HepG2 (cell line): Measurements from ENCODE around the gene KLHL21. TPM values are rescaled to one million over a fixed set of nuclear protein-coding genes. Genes with fewer than 3 reads are reported as not detected.

Source experiments
- ATRX ChIP-seq: sonication (generic); formaldehyde crosslinking; IDR thresholded peaks from 2 replicates; pipeline ENCODE4 v1.4.0; 2020; ENCODE audit warnings: missing genetic modification reagents, borderline replicate concordance
- CCDC6 ChIP-seq: sonication (generic); formaldehyde crosslinking; IDR thresholded peaks from 2 replicates; pipeline ENCODE4 v1.8.1; 2022; ENCODE audit warnings: mild to moderate bottlenecking, missing genetic modification reagents, moderate library complexity
- ETV6 ChIP-seq: sonication (generic); formaldehyde crosslinking; conservative IDR thresholded peaks from 2 replicates; pipeline ENCODE4 v1.4.0; 2020; ENCODE audit warnings: missing genetic modification reagents
- FOXA1 ChIP-seq, 2 experiments: fragments of 450-650 bp in 1 of 2; sonication (generic) in 1 of 2; formaldehyde crosslinking in 1 of 2; IDR thresholded peaks; 2 replicates each; pipeline versions ENCODE4 v1.4.0 to v1.6.1; 2016 to 2020; ENCODE audit warnings: missing genetic modification reagents in 1 of 2
- HMGXB4 ChIP-seq, 2 experiments: sonication (generic) in 1 of 2; formaldehyde crosslinking in 1 of 2; IDR thresholded peaks; 2 replicates each; pipeline versions ENCODE4 v1.4.0 to v1.6.1; 2018 to 2020; ENCODE audit warnings: missing genetic modification reagents in 2 of 2, borderline replicate concordance in 1 of 2, low read depth in 1 of 2, mild to moderate bottlenecking in 1 of 2, missing biosample characterization in 1 of 2
- KLF16 ChIP-seq, 2 experiments: sonication (generic) in 1 of 2; formaldehyde crosslinking in 1 of 2; IDR thresholded peaks; 2 replicates each; pipeline versions ENCODE4 v1.6.1 to v1.8.0; 2016 to 2023; ENCODE audit warnings: missing genetic modification reagents in 2 of 2, missing compliant biosample characterization in 1 of 2
- MAX ChIP-seq: IDR thresholded peaks from 2 replicates; pipeline ENCODE4 v1.6.1; 2012; ENCODE audit warnings: inconsistent platforms
- PAF1 ChIP-seq: IDR thresholded peaks from 2 replicates; pipeline ENCODE4 v1.6.1; 2016; ENCODE audit warnings: missing genetic modification reagents, missing compliant biosample characterization
- POLR2A ChIP-seq, 2 experiments: IDR thresholded peaks; 2 replicates each; pipeline ENCODE4 v1.6.1; 2011; ENCODE audit warnings: low read depth in 2 of 2, low read length in 2 of 2, mild to moderate bottlenecking in 1 of 2, moderate library complexity in 1 of 2; ENCODE audit not compliant: insufficient read depth in 1 of 2
- STAT5B ChIP-seq: sonication (generic); formaldehyde crosslinking; IDR thresholded peaks from 2 replicates; pipeline ENCODE4 v1.4.0; 2020; ENCODE audit warnings: missing genetic modification reagents
- WIZ ChIP-seq: sonication (generic); formaldehyde crosslinking; IDR thresholded peaks from 2 replicates; pipeline ENCODE4 v1.5.1; 2020; ENCODE audit warnings: mild to moderate bottlenecking, missing genetic modification reagents
- YY1 ChIP-seq: IDR thresholded peaks from 2 replicates; pipeline ENCODE4 v1.6.1; 2011; ENCODE audit warnings: low read length, low read depth, moderate library complexity, mild to moderate bottlenecking; ENCODE audit not compliant: insufficient read depth, insufficient replicate concordance
- ZC3H13 ChIP-seq: sonication (generic); formaldehyde crosslinking; IDR thresholded peaks from 2 replicates; pipeline ENCODE4 v1.8.1; 2023; ENCODE audit warnings: mild to moderate bottlenecking, missing genetic modification reagents, moderate library complexity
- ZNF18 ChIP-seq: sonication (generic); formaldehyde crosslinking; IDR thresholded peaks from 2 replicates; pipeline ENCODE4 v1.8.0; 2022; ENCODE audit warnings: mild to moderate bottlenecking, missing genetic modification reagents; ENCODE audit not compliant: insufficient replicate concordance
- ZNF343 ChIP-seq: sonication (generic); formaldehyde crosslinking; IDR thresholded peaks from 2 replicates; pipeline ENCODE4 v1.4.0; 2020; ENCODE audit warnings: mild to moderate bottlenecking, missing genetic modification reagents
- ZNF552 ChIP-seq: sonication (generic); formaldehyde crosslinking; IDR thresholded peaks from 2 replicates; pipeline ENCODE4 v1.9.0; 2022; ENCODE audit warnings: missing genetic modification reagents, mild to moderate bottlenecking, borderline replicate concordance
- ZNF574 ChIP-seq: sonication (generic); formaldehyde crosslinking; IDR thresholded peaks from 2 replicates; pipeline ENCODE4 v1.4.0; 2020; ENCODE audit warnings: missing genetic modification reagents
- ZNF652 ChIP-seq: IDR thresholded peaks from 2 replicates; pipeline ENCODE4 v1.6.1; 2016; ENCODE audit warnings: low read depth, borderline replicate concordance
- ZNF7 ChIP-seq: IDR thresholded peaks from 2 replicates; pipeline ENCODE4 v1.6.1; 2016; ENCODE audit warnings: missing biosample characterization, missing genetic modification reagents
- ZNF724P ChIP-seq: sonication (generic); formaldehyde crosslinking; IDR thresholded peaks from 2 replicates; pipeline ENCODE4 v1.8.0; 2022; ENCODE audit warnings: missing genetic modification reagents, borderline replicate concordance
- ZSCAN9 ChIP-seq: IDR thresholded peaks from 2 replicates; pipeline ENCODE4 v1.6.1; 2016; ENCODE audit warnings: borderline replicate concordance
- ZZZ3 ChIP-seq: sonication (generic); formaldehyde crosslinking; IDR thresholded peaks from 2 replicates; pipeline ENCODE4 v1.4.0; 2020; ENCODE audit warnings: missing genetic modification reagents, mild to moderate bottlenecking, borderline replicate concordance
- polyA plus RNA-seq, 8 experiments: library from polyadenylated mRNA; depleted of rRNA in 3 of 8; stranded (reverse) in 7 of 8; unstranded in 1 of 8; fragments of >200 nt; fragmentation: Illumina TruSeq in 4 of 8; extraction: Trizol in 4 of 8; gene quantifications; 2 replicates each; pipeline versions ENCODE4 v1.2.1 to v1.2.3, GENCODE V29; 2011 to 2016; ENCODE audit warnings: low read depth in 4 of 8, missing spikeins in 1 of 8, mixed read lengths in 1 of 8; ENCODE audit not compliant: insufficient read depth in 1 of 8
- total RNA-seq, 5 experiments: library from RNA; depleted of rRNA; stranded (reverse); fragments of >200 nt; fragmentation: Illumina TruSeq; extraction: Trizol; gene quantifications; 2 replicates each; pipeline ENCODE4 v1.2.3, GENCODE V29; 2016; ENCODE audit warnings: low read depth in 1 of 5
- TF ChIP-seq, protein P1 (sequence below): sonication (generic); formaldehyde crosslinking; IDR thresholded peaks from 2 replicates; pipeline ENCODE4 v1.5.0; 2020; ENCODE audit warnings: missing genetic modification reagents, mild to moderate bottlenecking, borderline replicate concordance

Gene KLHL21
- total and polyA plus RNA-seq, 2 of the 13 experiments (the other 11 are each of a cell fraction or from before 2014, with no cell fraction given), result 14.8 to 25.0 TPM

GRCh38 chr1:6582370-6582769 is 20.3 kb downstream of the KLHL21 start (continued):
- no peak for TF ChIP-seq ZZZ3 (CRISPR knock-in tag)
- no peak for TF ChIP-seq PAF1
- no peak for TF ChIP-seq ZNF343
- TF ChIP-seq POLR2A (IDR thresholded peaks at IDR 0.05; ENCODE audit: insufficient read depth in 1 of 2, low read depth in 2 of 2, low read length in 2 of 2), result peak in 1 of 2 experiments; percentile 19; a peak in 1 of 4 replicates
- TF ChIP-seq, protein P1, sequence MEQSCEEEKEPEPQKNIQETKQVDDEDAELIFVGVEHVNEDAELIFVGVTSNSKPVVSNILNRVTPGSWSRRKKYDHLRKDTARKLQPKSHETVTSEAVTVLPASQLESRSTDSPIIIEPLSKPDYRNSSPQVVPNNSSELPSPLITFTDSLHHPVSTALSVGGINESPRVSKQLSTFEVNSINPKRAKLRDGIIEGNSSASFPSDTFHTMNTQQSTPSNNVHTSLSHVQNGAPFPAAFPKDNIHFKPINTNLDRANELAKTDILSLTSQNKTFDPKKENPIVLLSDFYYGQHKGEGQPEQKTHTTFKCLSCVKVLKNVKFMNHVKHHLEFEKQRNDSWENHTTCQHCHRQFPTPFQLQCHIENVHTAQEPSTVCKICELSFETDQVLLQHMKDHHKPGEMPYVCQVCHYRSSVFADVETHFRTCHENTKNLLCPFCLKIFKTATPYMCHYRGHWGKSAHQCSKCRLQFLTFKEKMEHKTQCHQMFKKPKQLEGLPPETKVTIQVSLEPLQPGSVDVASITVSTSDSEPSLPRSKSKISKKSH (CRISPR knock-in tag), result no peak
- peak in 1 of 2 experiments; percentile 86; a peak in 2 of 4 replicates for TF ChIP-seq KLF16 (CRISPR knock-in tag; IDR thresholded peaks at IDR 0.05)
- TF ChIP-seq ATRX (CRISPR knock-in tag), result no peak
- TF ChIP-seq STAT5B, result no peak
- TF ChIP-seq ZNF552 (CRISPR knock-in tag), result no peak
- peak; percentile 49; the same call in 1 of the 2 replicates for TF ChIP-seq ZNF652
- no peak for TF ChIP-seq ZNF18
- peak in 1 of 2 experiments; percentile 64; a peak in 1 of 4 replicates for TF ChIP-seq HMGXB4 (CRISPR knock-in tag; IDR thresholded peaks at IDR 0.05; ENCODE audit: borderline replicate concordance in 1 of 2, low read depth in 1 of 2)
- peak; percentile 83 for TF ChIP-seq ZNF574 (CRISPR knock-in tag)
- TF ChIP-seq ZC3H13 (CRISPR knock-in tag), result 0 out of 2 replicates have a peak, but pooled peaks have one; percentile 11
- no peak for TF ChIP-seq YY1
- peak; percentile 71 for TF ChIP-seq FOXA1 (IDR thresholded peaks at IDR 0.05)
- peak; percentile 98 for TF ChIP-seq FOXA1 (CRISPR knock-in tag; IDR thresholded peaks at IDR 0.05)
- no peak for TF ChIP-seq ETV6 (CRISPR knock-in tag)
- TF ChIP-seq ZNF724P, result no peak
- TF ChIP-seq WIZ, result no peak
- TF ChIP-seq MAX, result peak; percentile 72
- TF ChIP-seq CCDC6, result no peak; the same call in 1 of the 2 replicates
- no peak for TF ChIP-seq ZNF7 (CRISPR knock-in tag)
- TF ChIP-seq ZSCAN9 (CRISPR knock-in tag), result peak; percentile 71; the same call in 1 of the 2 replicates
